Stomach (tissue), 4 donors: ENCODE data around the gene HCFC1.

Experiments
- POLR2A ChIP-seq, 4 donors: fragments of 450-650 bp; IDR thresholded peaks; one replicate each; pipeline ENCODE4 v1.6.1; 2016; ENCODE audit warnings: antibody characterized with exemption in 4 of 4, control low read depth in 2 of 4, mild to moderate bottlenecking in 1 of 4, moderate library complexity in 1 of 4
- POLR2AphosphoS5 ChIP-seq, 3 donors: sonication (generic); formaldehyde crosslinking; IDR thresholded peaks; one replicate each; pipeline ENCODE4 v1.6.1; 2016; ENCODE audit warnings: antibody characterized with exemption in 3 of 3
- TF ChIP-seq, protein P1 (sequence below), 7 experiments: fragments of 450-650 bp in 4 of 7; fragments of 200-600 bp in 3 of 7; sonication (generic) in 3 of 7; IDR thresholded peaks; one replicate each; pipeline ENCODE4 v1.5.1; 2016 to 2019; ENCODE audit warnings: antibody characterized with exemption in 7 of 7, control low read depth in 2 of 7, mild to moderate bottlenecking in 1 of 7

DNA sequence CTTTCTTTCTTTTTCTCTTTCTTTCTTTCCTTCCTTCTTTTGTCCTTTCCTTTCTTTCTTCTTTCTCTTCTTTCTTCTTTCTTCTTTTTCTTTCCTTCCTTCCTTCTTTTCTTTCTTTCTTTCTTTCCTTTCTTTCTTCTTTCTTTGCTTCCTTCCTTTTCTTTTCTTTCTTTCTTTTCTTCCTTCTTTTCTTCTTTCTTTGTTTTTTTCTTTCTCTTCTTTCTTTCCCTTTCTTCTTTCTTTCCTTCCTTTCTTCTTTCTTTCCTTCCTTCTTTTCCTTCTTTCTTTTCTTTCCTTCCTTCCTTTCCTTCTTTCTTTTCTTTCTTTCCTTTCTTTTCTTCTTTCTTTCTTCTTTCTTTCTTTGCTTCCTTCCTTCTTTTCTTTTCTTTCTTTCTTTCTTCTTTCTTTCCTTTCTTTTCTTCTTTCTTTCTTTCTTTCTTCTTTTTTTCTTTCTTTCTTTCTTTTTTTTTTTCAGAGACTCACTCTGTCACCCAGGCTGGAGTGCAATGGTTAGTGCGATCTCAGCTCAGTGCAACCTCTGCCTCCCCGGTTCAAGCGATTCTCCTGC lies 19.5 kb upstream of the HCFC1 start:
- no peak for TF ChIP-seq POLR2A (IDR thresholded peaks at IDR 0.05)
- no peak for TF ChIP-seq POLR2AphosphoS5 (IDR thresholded peaks at IDR 0.05)
- TF ChIP-seq, protein P1, sequence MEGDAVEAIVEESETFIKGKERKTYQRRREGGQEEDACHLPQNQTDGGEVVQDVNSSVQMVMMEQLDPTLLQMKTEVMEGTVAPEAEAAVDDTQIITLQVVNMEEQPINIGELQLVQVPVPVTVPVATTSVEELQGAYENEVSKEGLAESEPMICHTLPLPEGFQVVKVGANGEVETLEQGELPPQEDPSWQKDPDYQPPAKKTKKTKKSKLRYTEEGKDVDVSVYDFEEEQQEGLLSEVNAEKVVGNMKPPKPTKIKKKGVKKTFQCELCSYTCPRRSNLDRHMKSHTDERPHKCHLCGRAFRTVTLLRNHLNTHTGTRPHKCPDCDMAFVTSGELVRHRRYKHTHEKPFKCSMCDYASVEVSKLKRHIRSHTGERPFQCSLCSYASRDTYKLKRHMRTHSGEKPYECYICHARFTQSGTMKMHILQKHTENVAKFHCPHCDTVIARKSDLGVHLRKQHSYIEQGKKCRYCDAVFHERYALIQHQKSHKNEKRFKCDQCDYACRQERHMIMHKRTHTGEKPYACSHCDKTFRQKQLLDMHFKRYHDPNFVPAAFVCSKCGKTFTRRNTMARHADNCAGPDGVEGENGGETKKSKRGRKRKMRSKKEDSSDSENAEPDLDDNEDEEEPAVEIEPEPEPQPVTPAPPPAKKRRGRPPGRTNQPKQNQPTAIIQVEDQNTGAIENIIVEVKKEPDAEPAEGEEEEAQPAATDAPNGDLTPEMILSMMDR (IDR thresholded peaks at IDR 0.05) = no peak
